Heart left ventricle (tissue), 13 donors: Measurements from ENCODE around the gene RAB22A.

Source experiments
- CTCF ChIP-seq, 12 donors: fragments of 200-600 bp; sonication (generic) in 4 of 12; IDR thresholded peaks; one replicate each; pipeline versions ENCODE4 v1.5.0 to v1.8.0; 2018 to 2022; ENCODE audit warnings: antibody characterized with exemption in 12 of 12, mild to moderate bottlenecking in 5 of 12
- POLR2A ChIP-seq, 2 donors: fragments of 450-650 bp; IDR thresholded peaks; one replicate each; pipeline ENCODE4 v1.6.1; 2017; ENCODE audit warnings: antibody characterized with exemption in 2 of 2, mild to moderate bottlenecking in 2 of 2, moderate library complexity in 2 of 2
- donor health status: ischemic (EF 13 %, LVEDD 7.1; RV severe dilation, severe dysfunction).
- donor health status: DM: no; HTN: yes; CAD: no.
- donor health status: DM: no; HTN: no; CAD: no.
- donor health status: ischemic (EF 25% LVEDD 6.9; RV normal size, moderate dysfunction).
- donor health status: ischemic (EF 25% LVEDD 5.7; RV mildly dilated, moderate dysfunction).
- donor health status: ischemic (EF 35%, LVEDD 5.7; RV mildly dilated, moderate dysfunction).
- donor health status: nonischemic (EF 11% LVEDD 7.7; RV severe dilation, severe dysfunction).
- donor health status: DM: yes; HTN: yes; CAD: no.
- donor health status: PGD.
- donor health status: ischemic (EF 29% LVEDD 5.4; RV normal size, mild dysfunction).
- donor health status: nonischemic (EF 23%, LVEDD 6.1; RV moderate dilation, normal function).

DNA sequence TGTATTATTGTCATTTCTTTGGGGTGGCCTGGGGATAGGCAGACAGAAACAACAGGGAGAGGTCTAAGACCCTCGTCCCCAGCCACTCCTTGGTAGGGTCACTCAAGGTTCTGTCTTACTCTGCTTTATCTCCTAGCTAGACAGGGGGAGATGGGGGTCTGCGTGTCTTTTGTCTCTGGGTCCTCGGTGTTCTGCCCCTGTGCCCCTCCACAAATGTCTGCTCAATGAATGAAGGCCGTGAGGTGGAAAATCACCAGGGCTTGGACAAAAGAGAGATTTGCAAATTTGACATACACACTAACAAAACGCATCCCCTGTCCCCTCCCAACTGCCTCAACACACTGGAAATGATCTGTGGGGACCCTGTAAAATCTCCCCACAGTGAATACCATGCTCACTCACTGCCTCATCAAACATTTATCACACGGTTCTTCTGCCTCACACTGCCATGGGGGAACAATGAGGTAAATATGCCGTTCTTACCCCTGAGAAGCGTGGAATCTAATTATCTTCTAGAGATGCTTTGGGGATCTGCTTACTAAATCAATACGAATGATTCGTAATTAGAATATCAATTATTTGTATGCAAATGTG lies 66.3 kb downstream of the RAB22A start:
- TF ChIP-seq CTCF (IDR thresholded peaks at IDR 0.05) (no peak), POLR2A (IDR thresholded peaks at IDR 0.05) (no peak)
